RWPE2 (cell line): ENCODE results near the gene FAM162A.

Experiments
- ATAC-seq: fragments of 200-7000 bp; cut with Tn5 transposase; 3 replicates; pipeline ENCODE4 v1.9.1; 2021; ENCODE audit warnings: low read depth
- DNase-seq: peaks from one replicate; pipeline ENCODE4 v3.0.0-alpha.2; 2020; ENCODE audit warnings: low spot score
- H3K27ac ChIP-seq: fragments of 450-650 bp; 2 replicates; pipeline ENCODE4 v1.5.1; 2017; ENCODE audit warnings: mild to moderate bottlenecking; ENCODE audit not compliant: poor library complexity, severe bottlenecking
- H3K27me3 ChIP-seq: fragments of 250-450 bp; sonication (Bioruptor Pico); 2 replicates; pipeline ENCODE4 v1.5.1; 2021; ENCODE audit warnings: mild to moderate bottlenecking, moderate library complexity; ENCODE audit not compliant: insufficient read depth, poor library complexity, severe bottlenecking
- H3K36me3 ChIP-seq: fragments of 250-450 bp; sonication (Bioruptor Pico); 2 replicates; pipeline ENCODE4 v1.5.1; 2020; ENCODE audit warnings: low read depth, mild to moderate bottlenecking, moderate library complexity
- H3K4me1 ChIP-seq: fragments of 250-450 bp; sonication (Bioruptor Pico); 2 replicates; pipeline ENCODE4 v1.5.1; 2021; ENCODE audit warnings: mild to moderate bottlenecking, moderate library complexity; ENCODE audit not compliant: insufficient read depth, poor library complexity, severe bottlenecking
- H3K4me3 ChIP-seq: fragments of 250-450 bp; sonication (Bioruptor Pico); 2 replicates; pipeline ENCODE4 v1.5.1; 2021; ENCODE audit warnings: mild to moderate bottlenecking, moderate library complexity; ENCODE audit not compliant: severe bottlenecking
- H3K9me3 ChIP-seq: fragments of 250-450 bp; sonication (Bioruptor Pico); 2 replicates; pipeline ENCODE4 v1.5.1; 2021; ENCODE audit warnings: mild to moderate bottlenecking, moderate library complexity; ENCODE audit not compliant: severe bottlenecking
- CTCF ChIP-seq: fragments of 450-650 bp; IDR thresholded peaks from one replicate; pipeline ENCODE4 v1.5.1; 2017; ENCODE audit warnings: mild to moderate bottlenecking, moderate library complexity; ENCODE audit not compliant: poor library complexity, severe bottlenecking

FAM162A gene

GRCh38 chr3:122383771-122384697, at the start of gene FAM162A:
Gene FAM162A, plus strand, starts transcription at chr3:122384182. Its CDS starts 84 bp downstream, at chr3:122384266.
- Histone ChIP-seq H3K4me3 (peak within 1 kb of the TSS; percentile 72), H3K27ac (peak within 1 kb of the TSS; percentile 82), H3K36me3 (peaks cover 13% of the 10 kb centered on the region; the same call in 1 of the 2 replicates)

GRCh38 chr3:122342803-122343202, 41.2 kb upstream of the FAM162A start:
- ATAC-seq (no peak), DNase-seq (no peak)
- H3K9me3 ChIP-seq = no peaks in the 10 kb centered on the region
- peaks cover 4% of the 10 kb centered on the region for H3K4me1 ChIP-seq
- H3K4me3 ChIP-seq = no peak overlapping the region
- H3K27me3 ChIP-seq = no peaks in the 10 kb centered on the region
- TF ChIP-seq CTCF = no peak
- H3K27ac ChIP-seq = no peak overlapping the region
- peaks cover 23% of the 10 kb centered on the region for H3K36me3 ChIP-seq

More at GRCh38 chr3:122383771-122384697, at the start of gene FAM162A:
- TF ChIP-seq CTCF = peak; percentile 82
- Histone ChIP-seq H3K9me3 (no peaks in the 10 kb centered on the region), H3K27me3 (no peaks in the 10 kb centered on the region), H3K4me1 (peaks cover 6% of the 10 kb centered on the region)
- ATAC-seq (peak; percentile 91), DNase-seq (peak; percentile 88)

- no peaks in the 10 kb centered on the region for H3K27me3 ChIP-seq
- no peak overlapping the region for H3K27ac ChIP-seq
- DNase-seq = no peak
- H3K4me3 ChIP-seq = no peak overlapping the region
- peaks cover 4% of the 10 kb centered on the region for H3K4me1 ChIP-seq
- H3K9me3 ChIP-seq = no peaks in the 10 kb centered on the region
- H3K36me3 ChIP-seq = peaks cover 14% of the 10 kb centered on the region
- 0 out of 3 replicates have a peak, but pooled peaks have one; percentile 41 for ATAC-seq
- TF ChIP-seq CTCF = no peak
Measured at GRCh38 chr3:122343654-122344053, 40.3 kb upstream of the FAM162A start.

- DNase-seq (no peak), ATAC-seq (no peak; the same call in 2 of the 3 replicates)
- Histone ChIP-seq H3K36me3 (no peaks in the 10 kb centered on the region), H3K4me3 (no peak overlapping the region), H3K27ac (no peak overlapping the region), H3K9me3 (no peaks in the 10 kb centered on the region), H3K4me1 (peaks cover 6% of the 10 kb centered on the region), H3K27me3 (no peaks in the 10 kb centered on the region)
- no peak for TF ChIP-seq CTCF
Measured at GRCh38 chr3:122349171-122349570, 34.8 kb upstream of the FAM162A start.
